GM19463 (cell line): ENCODE results near the gene ZNF609.
"Not testable (repeated sequence)": the region's sequence is repeated elsewhere in the genome, so short reads cannot be mapped to it uniquely, and the experiment has no call there.

Source experiments
- ATAC-seq: cut with Tn5 transposase; IDR thresholded peaks from one replicate; pipeline ENCODE4 v1.9.1; 2021; ENCODE audit warnings: mild to moderate bottlenecking, moderate library complexity; ENCODE audit not compliant: unreplicated experiment

The ZNF609 gene

GRCh38 chr15:64456634-64457108, 3.7 kb upstream of the ZNF609 start:
- no peak for ATAC-seq

- ATAC-seq: no peak
Measured at GRCh38 chr15:64459066-64459781, 1.2 kb upstream of the ZNF609 start.

- no peak for ATAC-seq
Measured at GRCh38 chr15:64460724-64461720, 644 bp downstream of the ZNF609 start.

GRCh38 chr15:64461721-64462162, 1.4 kb downstream of the ZNF609 start:
- ATAC-seq: no peak

- no peak for ATAC-seq
Measured at GRCh38 chr15:64462492-64462891, 2.1 kb downstream of the ZNF609 start.

GRCh38 chr15:64464276-64465005, 4.1 kb downstream of the ZNF609 start:
- no peak for ATAC-seq

- no peak for ATAC-seq
Measured at GRCh38 chr15:64466408-64467141, 6.2 kb downstream of the ZNF609 start.

- ATAC-seq: no peak
Measured at GRCh38 chr15:64472161-64472560, 11.8 kb downstream of the ZNF609 start.

GRCh38 chr15:64474846-64475245, 14.5 kb downstream of the ZNF609 start:
- no peak for ATAC-seq

GRCh38 chr15:64476550-64476949, 16.2 kb downstream of the ZNF609 start:
- no peak for ATAC-seq

GRCh38 chr15:64478863-64479262, 18.5 kb downstream of the ZNF609 start:
- no peak for ATAC-seq

GRCh38 chr15:64480891-64481290, 20.5 kb downstream of the ZNF609 start:
- no peak for ATAC-seq

GRCh38 chr15:64483749-64484148, 23.4 kb downstream of the ZNF609 start:
- ATAC-seq: no peak

GRCh38 chr15:64485796-64486195, 25.4 kb downstream of the ZNF609 start:
- ATAC-seq: no peak

- no peak for ATAC-seq
Measured at GRCh38 chr15:64490598-64491259, 30.4 kb downstream of the ZNF609 start.

GRCh38 chr15:64493641-64494040, 33.3 kb downstream of the ZNF609 start:
- no peak for ATAC-seq

GRCh38 chr15:64495968-64496367, 35.6 kb downstream of the ZNF609 start:
- not testable (repeated sequence) for ATAC-seq

GRCh38 chr15:64500695-64501395, 40.5 kb downstream of the ZNF609 start:
- ATAC-seq: no peak

- no peak for ATAC-seq
Measured at GRCh38 chr15:64501396-64501715, 41.0 kb downstream of the ZNF609 start.
